H9 (cell line): ENCODE measurements around the gene CYBRD1. TPM values are rescaled to one million over a fixed set of nuclear protein-coding genes. Genes with fewer than 3 reads are reported as not detected.

ENCODE experiments used
- DNase-seq: peaks from one replicate; pipeline ENCODE4 v3.0.0-alpha.2; 2017
- H2AFZ ChIP-seq: one replicate; pipeline ENCODE4 v1.6.1; 2013; ENCODE audit warnings: mild to moderate bottlenecking, low read length, control low read depth, moderate library complexity
- H2AK5ac ChIP-seq: 2 replicates; pipeline ENCODE4 v1.6.1; 2013; ENCODE audit warnings: low read length, control low read depth, mixed read lengths; ENCODE audit not compliant: insufficient read length
- H2BK120ac ChIP-seq: one replicate; pipeline ENCODE4 v1.6.1; 2013; ENCODE audit warnings: low read depth, mild to moderate bottlenecking, low read length, control low read depth, inconsistent platforms; ENCODE audit not compliant: poor library complexity, severe bottlenecking
- H2BK12ac ChIP-seq: 2 replicates; pipeline ENCODE4 v1.6.1; 2013; ENCODE audit warnings: low read length, control low read depth, mixed read lengths, low read depth; ENCODE audit not compliant: insufficient read length
- H2BK15ac ChIP-seq: 2 replicates; pipeline ENCODE4 v1.6.1; 2013; ENCODE audit warnings: low read depth, low read length, control low read depth
- H2BK20ac ChIP-seq: one replicate; pipeline ENCODE4 v1.6.1; 2013; ENCODE audit warnings: low read depth, mild to moderate bottlenecking, low read length, control low read depth, inconsistent platforms; ENCODE audit not compliant: poor library complexity, severe bottlenecking
- H2BK5ac ChIP-seq: 2 replicates; pipeline ENCODE4 v1.6.1; 2013; ENCODE audit warnings: low read length, control low read depth, mixed read lengths; ENCODE audit not compliant: insufficient read length
- H3K14ac ChIP-seq: 2 replicates; pipeline ENCODE4 v1.6.1; 2013; ENCODE audit warnings: low read length, control low read depth; ENCODE audit not compliant: insufficient read depth
- H3K18ac ChIP-seq: 2 replicates; pipeline ENCODE4 v1.6.1; 2013; ENCODE audit warnings: low read depth, mild to moderate bottlenecking, mixed read lengths, low read length, control low read depth; ENCODE audit not compliant: insufficient read length
- H3K23ac ChIP-seq: 2 replicates; pipeline ENCODE4 v1.6.1; 2013; ENCODE audit warnings: low read length, control low read depth, mixed read lengths, low read depth; ENCODE audit not compliant: insufficient read length
- H3K23me2 ChIP-seq: 2 replicates; pipeline ENCODE4 v1.6.1; 2013; ENCODE audit warnings: low read depth, mild to moderate bottlenecking, mixed read lengths, low read length, control low read depth; ENCODE audit not compliant: insufficient read length, poor library complexity, severe bottlenecking
- H3K27ac ChIP-seq: 2 replicates; pipeline ENCODE4 v1.5.1; 2013; ENCODE audit warnings: low read length, control low read depth, mixed read lengths, low read depth; ENCODE audit not compliant: insufficient read length
- H3K27me3 ChIP-seq: 2 replicates; pipeline ENCODE4 v1.6.1; 2013; ENCODE audit warnings: low read length, control low read depth, inconsistent platforms; ENCODE audit not compliant: insufficient read depth
- H3K4ac ChIP-seq: 2 replicates; pipeline ENCODE4 v1.6.1; 2013; ENCODE audit warnings: low read depth, mild to moderate bottlenecking, control low read depth, inconsistent platforms, low read length, moderate library complexity
- H3K4me1 ChIP-seq: 2 replicates; pipeline ENCODE4 v1.6.1; 2013; ENCODE audit warnings: low read length, control low read depth, inconsistent platforms; ENCODE audit not compliant: insufficient read depth
- H3K4me2 ChIP-seq: 2 replicates; pipeline ENCODE4 v1.6.1; 2013; ENCODE audit warnings: low read length, control low read depth, mixed read lengths; ENCODE audit not compliant: insufficient read length, insufficient read depth
- H3K56ac ChIP-seq: 2 replicates; pipeline ENCODE4 v1.6.1; 2013; ENCODE audit warnings: low read depth, mild to moderate bottlenecking, mixed read lengths, low read length, control low read depth; ENCODE audit not compliant: insufficient read length
- H3K79me1 ChIP-seq: 2 replicates; pipeline ENCODE4 v1.6.1; 2013; ENCODE audit warnings: low read depth, mild to moderate bottlenecking, moderate library complexity, low read length, control low read depth, inconsistent platforms; ENCODE audit not compliant: insufficient read depth, poor library complexity, severe bottlenecking
- H3K79me2 ChIP-seq: 2 replicates; pipeline ENCODE4 v1.6.1; 2013; ENCODE audit warnings: low read length, control low read depth, inconsistent platforms; ENCODE audit not compliant: insufficient read depth
- H3K9ac ChIP-seq: 2 replicates; pipeline ENCODE4 v1.6.1; 2013; ENCODE audit warnings: low read length, control low read depth, mixed read lengths; ENCODE audit not compliant: insufficient read length; ENCODE audit errors: extremely low read depth
- H3K9me3 ChIP-seq: one replicate; pipeline ENCODE4 v1.6.1; 2013; ENCODE audit warnings: low read depth, low read length, inconsistent platforms; ENCODE audit not compliant: control insufficient read depth
- H3T11ph ChIP-seq: one replicate; pipeline ENCODE4 v1.6.1; 2013; ENCODE audit warnings: mild to moderate bottlenecking, low read length, control low read depth, inconsistent platforms
- H4K20me1 ChIP-seq: one replicate; pipeline ENCODE4 v1.6.1; 2013; ENCODE audit not compliant: control insufficient read depth, insufficient read length, insufficient read depth
- H4K5ac ChIP-seq: 2 replicates; pipeline ENCODE4 v1.6.1; 2013; ENCODE audit warnings: low read depth, mild to moderate bottlenecking, mixed read lengths, low read length, control low read depth; ENCODE audit not compliant: insufficient read length
- H4K8ac ChIP-seq: replicated peaks from 2 replicates; pipeline ENCODE4 v1.6.1; 2013; ENCODE audit warnings: low read length, control low read depth, mixed read lengths, low read depth; ENCODE audit not compliant: insufficient read length
- H4K91ac ChIP-seq: 2 replicates; pipeline ENCODE4 v1.6.1; 2013; ENCODE audit warnings: low read depth, mild to moderate bottlenecking, moderate library complexity, mixed read lengths, low read length, control low read depth; ENCODE audit not compliant: insufficient read length
- H3K27ac Mint-ChIP-seq, 3 experiments: 2 replicates in 2 of 3; 3 replicates in 1 of 3; pipeline ENCODE4 v1.8.0; 2020 to 2021; ENCODE audit warnings: mixed read lengths in 3 of 3, mild to moderate bottlenecking in 1 of 3, moderate library complexity in 1 of 3
- H3K27me3 Mint-ChIP-seq: 2 replicates; pipeline ENCODE4 v1.8.0; 2021; ENCODE audit warnings: low read depth, mild to moderate bottlenecking, moderate library complexity, mixed read lengths
- H3K36me3 Mint-ChIP-seq, 3 experiments: 2 replicates in 2 of 3; 3 replicates in 1 of 3; pipeline ENCODE4 v1.8.0; 2020 to 2021; ENCODE audit warnings: low read depth in 3 of 3, mixed read lengths in 3 of 3; ENCODE audit not compliant: insufficient read depth in 1 of 3
- H3K4me1 Mint-ChIP-seq, 2 experiments: 2 replicates each; pipeline ENCODE4 v1.8.0; 2020; ENCODE audit warnings: mixed read lengths in 2 of 2
- H3K4me3 Mint-ChIP-seq, 2 experiments: 2 replicates in 1 of 2; 3 replicates in 1 of 2; pipeline ENCODE4 v1.8.0; 2020 to 2021; ENCODE audit warnings: mild to moderate bottlenecking in 2 of 2, mixed read lengths in 2 of 2, moderate library complexity in 1 of 2
- H3K9me3 Mint-ChIP-seq, 2 experiments: 2 replicates in 1 of 2; 3 replicates in 1 of 2; pipeline ENCODE4 v1.8.0; 2020; ENCODE audit warnings: mild to moderate bottlenecking in 2 of 2, mixed read lengths in 2 of 2, moderate library complexity in 1 of 2
- CTCF ChIP-seq: fragments of 200-600 bp; sonication (generic); conservative IDR thresholded peaks from 3 replicates; pipeline ENCODE4 v1.8.0; 2021; ENCODE audit warnings: antibody characterized with exemption, mild to moderate bottlenecking
- WGBS: extraction: QIAGEN DNeasy Blood & Tissue Kit; methylation state at CpG from one replicate; pipeline ENCODE4 v1.1.7; 2013; ENCODE audit warnings: missing lambda C conversion rate, low lambda C conversion rate, mixed read lengths; ENCODE audit not compliant: insufficient read length; ENCODE audit errors: extremely low coverage; 5-methylcytosine and 5-hydroxymethylcytosine counted together
- total RNA-seq: library from RNA; stranded (reverse); gene quantifications from 2 replicates; pipeline ENCODE4 v1.2.1, GENCODE V29; 2021

CYBRD1 gene
- total RNA-seq, 1 experiment from 2014 or later, result 3.6 TPM

GRCh38 chr2:171512014-171512413 is 10.3 kb upstream of the CYBRD1 start:
- Histone ChIP-seq H3K18ac (no peak overlapping the region), H3K4ac (no peak overlapping the region), H4K91ac (no peak overlapping the region), H4K8ac (no peak overlapping the region), H2AFZ (no peak overlapping the region), H3K56ac (no peak overlapping the region), H2BK20ac (no peak overlapping the region), H3K23me2 (no peaks in the 10 kb centered on the region), H3K4me2 (no peak overlapping the region), H3K14ac (no peak overlapping the region), H2AK5ac (no peak overlapping the region), H3T11ph (no peak overlapping the region), H3K79me2 (no peaks in the 10 kb centered on the region), H3K23ac (no peak overlapping the region), H3K27ac (no peak overlapping the region), H2BK12ac (no peak overlapping the region), H3K4me1 (peaks cover 4% of the 10 kb centered on the region; the same call in 1 of the 2 replicates), H4K5ac (no peak overlapping the region), H2BK120ac (no peak overlapping the region), H2BK15ac (no peak overlapping the region), H3K9ac (no peak overlapping the region), H2BK5ac (no peak overlapping the region), H3K9me3 (no peaks in the 10 kb centered on the region), H3K27me3 (no peaks in the 10 kb centered on the region), H4K20me1 (no peaks in the 10 kb centered on the region), H3K79me1 (no peaks in the 10 kb centered on the region)
- peaks cover 0 to 3% of the 10 kb centered on the region in 2 experiments; a peak in 1 of 5 replicates for H3K9me3 Mint-ChIP-seq
- no peak for TF ChIP-seq CTCF
- no peak overlapping the region for H3K27ac Mint-ChIP-seq
- peaks cover 5% of the 10 kb centered on the region for H3K27me3 Mint-ChIP-seq
- peaks cover 0 to 5% (median 3%) of the 10 kb centered on the region in 3 experiments; a peak in 4 of 7 replicates for H3K36me3 Mint-ChIP-seq
- WGBS, result no CpG with 5 or more reads among the region's 2 CpGs
- DNase-seq, result no peak
- H3K4me1 Mint-ChIP-seq, result peaks cover 24 to 25% of the 10 kb centered on the region in 2 experiments
- no peak overlapping the region for H3K4me3 Mint-ChIP-seq
